Globus pallidus (tissue), 1 donor: ENCODE measurements around the gene KLHDC3.

Source experiments
- DNase-seq: peaks from one replicate; pipeline ENCODE4 v3.0.0-alpha.2; 2015; ENCODE audit warnings: low spot score

KLHDC3 gene

DNA sequence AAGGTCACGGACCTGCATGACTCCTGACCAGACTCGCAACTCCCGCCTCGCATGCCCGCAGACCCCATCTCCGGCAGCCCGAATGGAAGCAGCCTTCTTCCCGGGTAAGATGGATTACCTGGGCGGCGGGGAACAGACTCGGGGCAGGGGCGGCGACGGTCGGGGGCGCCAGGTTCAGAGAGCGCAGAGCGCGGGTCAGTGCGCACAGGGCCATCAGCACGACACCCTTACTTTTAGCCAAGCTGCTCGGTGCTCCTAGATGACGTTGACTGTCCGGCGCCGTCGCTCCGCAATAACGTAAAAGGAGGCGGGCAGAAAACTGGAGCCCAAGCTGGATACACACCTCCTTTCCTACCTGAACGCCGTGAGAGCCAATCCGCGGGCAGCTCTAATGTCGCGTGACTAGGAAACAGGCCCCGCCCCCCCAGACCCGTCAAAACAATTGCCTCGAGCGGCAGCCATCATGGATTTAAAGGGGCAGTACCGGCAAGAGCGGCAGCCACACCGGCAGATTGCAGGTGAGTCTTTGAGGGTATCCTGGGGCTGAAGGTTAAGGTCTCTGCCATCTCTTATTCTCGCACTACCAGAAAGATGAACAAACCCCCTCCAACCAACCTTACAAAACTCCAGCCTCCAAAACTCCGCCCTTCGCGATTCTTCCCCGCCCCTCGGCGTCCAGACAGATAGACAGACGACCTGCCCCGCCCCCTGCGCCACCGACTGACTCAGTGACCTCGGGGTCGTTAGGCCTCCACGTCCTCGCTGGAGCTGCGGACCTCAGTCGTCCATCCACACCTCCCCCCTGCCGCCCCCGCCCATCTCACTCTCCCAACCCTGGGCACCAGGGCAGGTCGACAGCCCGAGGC, 45.4 kb downstream of the KLHDC3 start, which contains the start of the genes KLC4 and MRPL2:
TSS of gene KLC4 (plus strand) at position 464 of the 866 bp plus-strand sequence. CDS start 1,705 bp downstream, outside the sequence.
TSS of gene MRPL2 (minus strand) at position 267 of the 866 bp plus-strand sequence. CDS start at position 214, 53 bp downstream.
- DNase-seq = peak; percentile 99

- no peak for DNase-seq
These were observed 46.1 kb downstream of the KLHDC3 start for GRCh38 chr6:43060034-43060754.

DNA sequence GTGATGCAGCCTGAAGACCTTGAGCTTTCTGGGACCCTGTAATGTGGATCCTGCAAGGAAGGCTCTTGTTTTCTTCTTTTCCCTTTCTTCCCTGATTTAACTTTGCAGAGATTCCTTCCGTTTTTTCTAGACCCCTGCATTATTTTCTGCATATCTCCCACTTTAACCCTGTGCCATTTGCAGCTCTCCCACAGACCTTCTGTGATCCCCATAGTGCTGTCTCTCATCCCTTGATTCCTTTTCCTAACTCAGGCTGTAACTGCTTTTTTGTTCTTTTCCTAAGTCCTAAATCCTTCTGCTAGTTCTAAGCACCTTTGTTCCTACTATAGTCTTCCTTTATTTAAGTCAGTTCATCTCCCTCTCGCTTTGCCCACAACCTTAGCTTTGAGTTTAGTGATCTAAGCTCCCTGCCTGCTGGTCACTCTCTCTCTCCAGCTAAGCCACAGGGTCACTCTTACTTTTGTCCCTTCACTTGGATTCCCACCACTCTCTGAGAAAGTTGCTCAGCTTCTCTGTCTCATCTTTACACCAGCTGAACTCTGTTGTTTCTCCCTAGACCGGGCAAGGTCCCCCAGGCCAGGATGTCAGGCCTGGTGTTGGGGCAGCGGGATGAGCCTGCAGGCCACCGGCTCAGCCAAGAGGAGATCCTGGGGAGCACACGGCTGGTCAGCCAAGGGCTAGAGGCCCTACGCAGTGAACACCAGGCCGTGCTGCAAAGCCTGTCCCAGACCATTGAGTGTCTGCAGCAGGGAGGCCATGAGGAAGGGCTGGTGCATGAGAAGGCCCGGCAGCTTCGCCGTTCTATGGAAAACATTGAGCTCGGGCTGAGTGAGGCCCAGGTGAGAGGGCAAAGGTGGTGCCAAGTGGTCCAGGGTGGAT, 46.9 kb downstream of the KLHDC3 start:
- DNase-seq = no peak

GRCh38 chr6:43061861-43062260, 47.8 kb downstream of the KLHDC3 start:
- no peak for DNase-seq

DNA sequence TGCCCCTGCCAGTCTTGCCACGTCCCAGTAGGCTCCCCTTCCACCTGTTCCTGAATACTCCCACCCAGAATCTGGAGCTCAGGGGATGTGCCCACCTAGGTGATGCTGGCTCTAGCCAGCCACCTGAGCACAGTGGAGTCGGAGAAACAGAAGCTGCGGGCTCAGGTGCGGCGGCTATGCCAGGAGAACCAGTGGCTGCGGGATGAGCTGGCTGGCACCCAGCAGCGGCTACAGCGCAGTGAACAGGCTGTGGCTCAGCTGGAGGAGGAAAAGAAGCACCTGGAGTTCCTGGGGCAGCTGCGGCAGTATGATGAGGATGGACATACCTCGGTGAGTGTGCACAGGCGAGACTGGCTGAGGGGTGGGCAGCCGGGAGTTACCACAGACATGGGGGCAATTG, 48.8 kb downstream of the KLHDC3 start:
- DNase-seq = no peak

DNA sequence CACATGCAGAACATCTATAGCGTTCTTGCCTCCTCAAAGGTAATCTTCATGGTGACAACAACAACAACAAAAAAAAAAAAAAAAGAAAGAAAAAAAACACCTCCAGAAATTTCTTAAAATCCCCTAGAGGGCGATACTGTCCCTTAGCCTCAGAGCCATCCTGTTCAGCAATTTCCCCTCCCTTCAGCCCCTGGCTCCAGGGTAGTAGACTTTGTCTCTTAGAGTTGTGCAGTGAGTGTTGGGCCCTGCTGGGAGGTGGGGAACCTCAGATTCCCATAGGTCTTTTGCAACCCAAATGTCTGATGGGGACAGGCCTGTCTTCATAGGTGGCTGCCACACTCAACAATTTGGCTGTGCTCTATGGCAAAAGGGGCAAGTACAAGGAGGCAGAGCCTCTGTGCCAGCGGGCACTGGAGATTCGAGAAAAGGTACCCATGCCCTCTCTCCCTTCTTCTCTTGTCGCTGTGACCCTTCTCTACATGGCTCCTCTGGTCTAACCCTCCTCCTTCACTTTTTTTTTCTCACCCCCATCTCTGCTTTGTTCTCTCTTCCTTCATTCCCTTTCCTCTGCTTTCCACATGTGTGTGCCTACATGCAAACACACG, 56.1 kb downstream of the KLHDC3 start:
- DNase-seq = no peak
